ENCODE results near the gene HPCA.

GRCh38 chr1:32881871-32882850 is 4.1 kb upstream of the HPCA start:
- TF ChIP-seq POLR2AphosphoS5 (IDR thresholded peaks at IDR 0.05) (no peak), CTCF (IDR thresholded peaks at IDR 0.05) (no peak), POLR2A (IDR thresholded peaks at IDR 0.05) (no peak)
